WTC11 (cell line): ENCODE measurements around the gene CDC20.

Experiments
- ESRRA ChIP-seq: sonication (generic); formaldehyde crosslinking; IDR thresholded peaks from 2 replicates; pipeline ENCODE4 v1.8.1; 2022; ENCODE audit warnings: mild to moderate bottlenecking, missing genetic modification reagents, borderline replicate concordance
- FOXP1 ChIP-seq: sonication (generic); formaldehyde crosslinking; IDR thresholded peaks from 2 replicates; pipeline ENCODE4 v1.8.0; 2022; ENCODE audit warnings: missing genetic modification reagents, mild to moderate bottlenecking, moderate library complexity, borderline replicate concordance
- NFYB ChIP-seq: sonication (generic); formaldehyde crosslinking; conservative IDR thresholded peaks from 2 replicates; pipeline ENCODE4 v1.8.0; 2022; ENCODE audit warnings: low read depth, missing genetic modification reagents
- NR1H2 ChIP-seq: sonication (generic); formaldehyde crosslinking; IDR thresholded peaks from 2 replicates; pipeline ENCODE4 v1.9.0; 2021; ENCODE audit warnings: mild to moderate bottlenecking, moderate library complexity, missing genetic modification reagents
- NR2C2 ChIP-seq: sonication (generic); formaldehyde crosslinking; IDR thresholded peaks from 2 replicates; pipeline ENCODE4 v1.8.0; 2022; ENCODE audit warnings: mild to moderate bottlenecking, missing genetic modification reagents
- ZNF416 ChIP-seq: fragments of 250-450 bp; sonication (Bioruptor Pico); IDR thresholded peaks from 2 replicates; pipeline ENCODE4 v1.9.0; 2021; ENCODE audit warnings: mild to moderate bottlenecking, inconsistent platforms
- TF ChIP-seq, protein P1 (sequence below): fragments of 200-600 bp; IDR thresholded peaks from 2 replicates; pipeline ENCODE4 v1.8.0; 2022; ENCODE audit warnings: antibody characterized with exemption
- TF ChIP-seq, protein P2 (sequence below): sonication (generic); formaldehyde crosslinking; conservative IDR thresholded peaks from 2 replicates; pipeline ENCODE4 v1.8.1; 2023; ENCODE audit warnings: mild to moderate bottlenecking, low read depth, missing genetic modification reagents, moderate library complexity
- TF ChIP-seq, protein P3 (sequence below): sonication (generic); formaldehyde crosslinking; IDR thresholded peaks from 2 replicates; pipeline ENCODE4 v1.8.0; 2023; ENCODE audit warnings: mild to moderate bottlenecking, missing genetic modification reagents
- TF ChIP-seq, protein P4 (sequence below): sonication (generic); formaldehyde crosslinking; IDR thresholded peaks from 2 replicates; pipeline ENCODE4 v1.8.1; 2022; ENCODE audit warnings: low read depth, missing genetic modification reagents, borderline replicate concordance
- TF ChIP-seq, protein P5 (sequence below): sonication (generic); formaldehyde crosslinking; IDR thresholded peaks from 2 replicates; pipeline ENCODE4 v1.8.0; 2022; ENCODE audit warnings: mild to moderate bottlenecking, missing genetic modification reagents
- TF ChIP-seq, protein P6 (sequence below): sonication (generic); formaldehyde crosslinking; IDR thresholded peaks from 2 replicates; pipeline ENCODE4 v1.8.1; 2022; ENCODE audit warnings: mild to moderate bottlenecking, missing genetic modification reagents, moderate library complexity, borderline replicate concordance

DNA sequence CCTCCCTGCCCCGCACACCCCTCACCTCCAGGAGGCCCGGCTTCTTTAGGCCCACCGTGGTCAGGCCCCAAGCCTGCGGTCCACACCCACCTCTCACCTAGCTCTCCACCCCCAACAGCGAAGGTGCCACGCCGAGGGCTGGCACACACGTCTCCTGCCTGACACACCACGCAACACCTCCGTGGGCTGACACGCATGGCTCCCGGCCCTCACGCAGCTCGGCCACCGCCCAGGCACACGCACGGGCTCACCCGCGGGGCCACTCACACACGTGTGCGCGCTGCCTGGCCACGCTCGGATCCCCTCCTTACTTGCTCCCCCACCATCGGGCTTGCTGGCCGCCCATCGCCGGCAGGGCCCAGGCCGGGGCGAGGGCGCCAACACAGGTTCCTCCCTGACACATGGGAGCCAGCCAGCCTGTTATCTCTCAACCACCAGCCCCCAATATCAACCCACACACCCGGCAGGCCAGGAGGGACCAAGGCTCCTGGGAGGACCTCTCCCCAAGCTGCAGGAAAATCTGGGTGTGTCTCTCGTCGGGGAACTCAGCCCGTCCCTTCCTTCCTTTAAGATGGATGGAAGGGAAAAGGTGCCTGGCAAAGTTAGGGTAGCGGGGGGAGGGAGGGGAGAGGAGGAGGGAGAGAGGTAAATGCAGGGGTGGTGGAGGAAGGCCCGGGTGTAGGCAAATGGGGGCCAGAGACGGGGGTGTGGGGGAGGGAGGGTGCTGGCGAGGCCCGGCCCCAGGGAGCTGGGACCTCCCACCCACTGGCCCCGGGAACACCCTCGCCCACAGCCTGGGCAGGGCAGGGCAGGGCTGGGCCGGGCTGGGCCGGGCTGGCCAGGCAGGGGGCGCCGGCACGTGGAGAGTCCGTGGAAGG is 8.5 kb downstream of the CDC20 start:
- TF ChIP-seq NFYB (CRISPR knock-in tag) (no peak), NR1H2 (no peak), ESRRA (CRISPR knock-in tag) (no peak), NR2C2 (no peak), FOXP1 (CRISPR knock-in tag) (peak; percentile 21; the same call in 1 of the 2 replicates), ZNF416 (CRISPR knock-in tag) (no peak)
- TF ChIP-seq, protein P1, sequence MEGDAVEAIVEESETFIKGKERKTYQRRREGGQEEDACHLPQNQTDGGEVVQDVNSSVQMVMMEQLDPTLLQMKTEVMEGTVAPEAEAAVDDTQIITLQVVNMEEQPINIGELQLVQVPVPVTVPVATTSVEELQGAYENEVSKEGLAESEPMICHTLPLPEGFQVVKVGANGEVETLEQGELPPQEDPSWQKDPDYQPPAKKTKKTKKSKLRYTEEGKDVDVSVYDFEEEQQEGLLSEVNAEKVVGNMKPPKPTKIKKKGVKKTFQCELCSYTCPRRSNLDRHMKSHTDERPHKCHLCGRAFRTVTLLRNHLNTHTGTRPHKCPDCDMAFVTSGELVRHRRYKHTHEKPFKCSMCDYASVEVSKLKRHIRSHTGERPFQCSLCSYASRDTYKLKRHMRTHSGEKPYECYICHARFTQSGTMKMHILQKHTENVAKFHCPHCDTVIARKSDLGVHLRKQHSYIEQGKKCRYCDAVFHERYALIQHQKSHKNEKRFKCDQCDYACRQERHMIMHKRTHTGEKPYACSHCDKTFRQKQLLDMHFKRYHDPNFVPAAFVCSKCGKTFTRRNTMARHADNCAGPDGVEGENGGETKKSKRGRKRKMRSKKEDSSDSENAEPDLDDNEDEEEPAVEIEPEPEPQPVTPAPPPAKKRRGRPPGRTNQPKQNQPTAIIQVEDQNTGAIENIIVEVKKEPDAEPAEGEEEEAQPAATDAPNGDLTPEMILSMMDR, result no peak
- TF ChIP-seq, protein P2, sequence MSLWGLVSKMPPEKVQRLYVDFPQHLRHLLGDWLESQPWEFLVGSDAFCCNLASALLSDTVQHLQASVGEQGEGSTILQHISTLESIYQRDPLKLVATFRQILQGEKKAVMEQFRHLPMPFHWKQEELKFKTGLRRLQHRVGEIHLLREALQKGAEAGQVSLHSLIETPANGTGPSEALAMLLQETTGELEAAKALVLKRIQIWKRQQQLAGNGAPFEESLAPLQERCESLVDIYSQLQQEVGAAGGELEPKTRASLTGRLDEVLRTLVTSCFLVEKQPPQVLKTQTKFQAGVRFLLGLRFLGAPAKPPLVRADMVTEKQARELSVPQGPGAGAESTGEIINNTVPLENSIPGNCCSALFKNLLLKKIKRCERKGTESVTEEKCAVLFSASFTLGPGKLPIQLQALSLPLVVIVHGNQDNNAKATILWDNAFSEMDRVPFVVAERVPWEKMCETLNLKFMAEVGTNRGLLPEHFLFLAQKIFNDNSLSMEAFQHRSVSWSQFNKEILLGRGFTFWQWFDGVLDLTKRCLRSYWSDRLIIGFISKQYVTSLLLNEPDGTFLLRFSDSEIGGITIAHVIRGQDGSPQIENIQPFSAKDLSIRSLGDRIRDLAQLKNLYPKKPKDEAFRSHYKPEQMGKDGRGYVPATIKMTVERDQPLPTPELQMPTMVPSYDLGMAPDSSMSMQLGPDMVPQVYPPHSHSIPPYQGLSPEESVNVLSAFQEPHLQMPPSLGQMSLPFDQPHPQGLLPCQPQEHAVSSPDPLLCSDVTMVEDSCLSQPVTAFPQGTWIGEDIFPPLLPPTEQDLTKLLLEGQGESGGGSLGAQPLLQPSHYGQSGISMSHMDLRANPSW (CRISPR knock-in tag), result no peak
- TF ChIP-seq, protein P3, sequence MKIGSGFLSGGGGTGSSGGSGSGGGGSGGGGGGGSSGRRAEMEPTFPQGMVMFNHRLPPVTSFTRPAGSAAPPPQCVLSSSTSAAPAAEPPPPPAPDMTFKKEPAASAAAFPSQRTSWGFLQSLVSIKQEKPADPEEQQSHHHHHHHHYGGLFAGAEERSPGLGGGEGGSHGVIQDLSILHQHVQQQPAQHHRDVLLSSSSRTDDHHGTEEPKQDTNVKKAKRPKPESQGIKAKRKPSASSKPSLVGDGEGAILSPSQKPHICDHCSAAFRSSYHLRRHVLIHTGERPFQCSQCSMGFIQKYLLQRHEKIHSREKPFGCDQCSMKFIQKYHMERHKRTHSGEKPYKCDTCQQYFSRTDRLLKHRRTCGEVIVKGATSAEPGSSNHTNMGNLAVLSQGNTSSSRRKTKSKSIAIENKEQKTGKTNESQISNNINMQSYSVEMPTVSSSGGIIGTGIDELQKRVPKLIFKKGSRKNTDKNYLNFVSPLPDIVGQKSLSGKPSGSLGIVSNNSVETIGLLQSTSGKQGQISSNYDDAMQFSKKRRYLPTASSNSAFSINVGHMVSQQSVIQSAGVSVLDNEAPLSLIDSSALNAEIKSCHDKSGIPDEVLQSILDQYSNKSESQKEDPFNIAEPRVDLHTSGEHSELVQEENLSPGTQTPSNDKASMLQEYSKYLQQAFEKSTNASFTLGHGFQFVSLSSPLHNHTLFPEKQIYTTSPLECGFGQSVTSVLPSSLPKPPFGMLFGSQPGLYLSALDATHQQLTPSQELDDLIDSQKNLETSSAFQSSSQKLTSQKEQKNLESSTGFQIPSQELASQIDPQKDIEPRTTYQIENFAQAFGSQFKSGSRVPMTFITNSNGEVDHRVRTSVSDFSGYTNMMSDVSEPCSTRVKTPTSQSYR (CRISPR knock-in tag), result 0 out of 2 replicates have a peak, but pooled peaks have one; percentile 37
- TF ChIP-seq, protein P4, sequence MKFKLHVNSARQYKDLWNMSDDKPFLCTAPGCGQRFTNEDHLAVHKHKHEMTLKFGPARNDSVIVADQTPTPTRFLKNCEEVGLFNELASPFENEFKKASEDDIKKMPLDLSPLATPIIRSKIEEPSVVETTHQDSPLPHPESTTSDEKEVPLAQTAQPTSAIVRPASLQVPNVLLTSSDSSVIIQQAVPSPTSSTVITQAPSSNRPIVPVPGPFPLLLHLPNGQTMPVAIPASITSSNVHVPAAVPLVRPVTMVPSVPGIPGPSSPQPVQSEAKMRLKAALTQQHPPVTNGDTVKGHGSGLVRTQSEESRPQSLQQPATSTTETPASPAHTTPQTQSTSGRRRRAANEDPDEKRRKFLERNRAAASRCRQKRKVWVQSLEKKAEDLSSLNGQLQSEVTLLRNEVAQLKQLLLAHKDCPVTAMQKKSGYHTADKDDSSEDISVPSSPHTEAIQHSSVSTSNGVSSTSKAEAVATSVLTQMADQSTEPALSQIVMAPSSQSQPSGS, result no peak
- TF ChIP-seq, protein P5, sequence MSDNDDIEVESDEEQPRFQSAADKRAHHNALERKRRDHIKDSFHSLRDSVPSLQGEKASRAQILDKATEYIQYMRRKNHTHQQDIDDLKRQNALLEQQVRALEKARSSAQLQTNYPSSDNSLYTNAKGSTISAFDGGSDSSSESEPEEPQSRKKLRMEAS, result no peak
- TF ChIP-seq, protein P6, sequence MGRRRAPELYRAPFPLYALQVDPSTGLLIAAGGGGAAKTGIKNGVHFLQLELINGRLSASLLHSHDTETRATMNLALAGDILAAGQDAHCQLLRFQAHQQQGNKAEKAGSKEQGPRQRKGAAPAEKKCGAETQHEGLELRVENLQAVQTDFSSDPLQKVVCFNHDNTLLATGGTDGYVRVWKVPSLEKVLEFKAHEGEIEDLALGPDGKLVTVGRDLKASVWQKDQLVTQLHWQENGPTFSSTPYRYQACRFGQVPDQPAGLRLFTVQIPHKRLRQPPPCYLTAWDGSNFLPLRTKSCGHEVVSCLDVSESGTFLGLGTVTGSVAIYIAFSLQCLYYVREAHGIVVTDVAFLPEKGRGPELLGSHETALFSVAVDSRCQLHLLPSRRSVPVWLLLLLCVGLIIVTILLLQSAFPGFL, result no peak
